SJCRH30 (cell line): ENCODE measurements around the gene TGFBR3L. TPM values are rescaled to one million over a fixed set of nuclear protein-coding genes. Genes with fewer than 3 reads are reported as not detected.
"Not testable (repeated sequence)": the region's sequence is repeated elsewhere in the genome, so short reads cannot be mapped to it uniquely, and the experiment has no call there.

Experiments
- DNase-seq, 2 experiments: peaks; one replicate each; pipeline ENCODE4 v3.0.0-alpha.2; 2015 to 2020
- H3K27ac ChIP-seq: fragments of 250-450 bp; sonication (Bioruptor Pico); 2 replicates; pipeline ENCODE4 v1.5.1; 2020; ENCODE audit warnings: mild to moderate bottlenecking, moderate library complexity
- H3K27me3 ChIP-seq: fragments of 250-450 bp; sonication (Bioruptor Pico); 2 replicates; pipeline ENCODE4 v1.5.1; 2020; ENCODE audit warnings: mild to moderate bottlenecking, moderate library complexity
- H3K36me3 ChIP-seq: fragments of 250-450 bp; sonication (Bioruptor Pico); 2 replicates; pipeline ENCODE4 v1.5.1; 2020; ENCODE audit warnings: mild to moderate bottlenecking, moderate library complexity
- H3K4me1 ChIP-seq: fragments of 250-450 bp; sonication (Bioruptor Pico); 2 replicates; pipeline ENCODE4 v1.5.1; 2020; ENCODE audit warnings: mild to moderate bottlenecking, moderate library complexity
- H3K4me3 ChIP-seq: fragments of 250-450 bp; sonication (Bioruptor Pico); 2 replicates; pipeline ENCODE4 v1.5.1; 2020; ENCODE audit warnings: mild to moderate bottlenecking, moderate library complexity
- H3K9me3 ChIP-seq: fragments of 250-450 bp; sonication (Bioruptor Pico); replicated peaks from 2 replicates; pipeline ENCODE4 v1.5.1; 2020; ENCODE audit warnings: mild to moderate bottlenecking, moderate library complexity
- total RNA-seq: library from RNA; depleted of rRNA; stranded (reverse); fragments of >200 nt; shearing (Covaris generic); gene quantifications from 2 replicates; pipeline ENCODE4 v1.2.3, GENCODE V29; 2014

Gene TGFBR3L
- total RNA-seq, 1 experiment from 2014 or later: not detected

GRCh38 chr19:7893362-7894101, 21.1 kb upstream of the TGFBR3L start:
- not testable (repeated sequence) for H3K36me3 ChIP-seq, H3K4me3 ChIP-seq, H3K27me3 ChIP-seq, H3K9me3 ChIP-seq, H3K4me1 ChIP-seq, H3K27ac ChIP-seq, DNase-seq

- Histone ChIP-seq H3K36me3 (no peaks in the 10 kb centered on the region), H3K4me3 (no peak overlapping the region), H3K27ac (no peak overlapping the region), H3K27me3 (no peaks in the 10 kb centered on the region), H3K4me1 (no peaks in the 10 kb centered on the region), H3K9me3 (no peaks in the 10 kb centered on the region)
- DNase-seq: peak; percentile 31
Measured at GRCh38 chr19:7894612-7895309, 19.9 kb upstream of the TGFBR3L start.

- Histone ChIP-seq H3K27ac (no peak overlapping the region), H3K4me1 (no peaks in the 10 kb centered on the region), H3K27me3 (no peaks in the 10 kb centered on the region), H3K9me3 (no peaks in the 10 kb centered on the region), H3K4me3 (no peak overlapping the region), H3K36me3 (no peaks in the 10 kb centered on the region)
- DNase-seq: no peak
Measured at GRCh38 chr19:7895565-7895964, 19.1 kb upstream of the TGFBR3L start.

- H3K36me3 ChIP-seq: no peaks in the 10 kb centered on the region
- no peak overlapping the region for H3K4me3 ChIP-seq
- no peaks in the 10 kb centered on the region for H3K27me3 ChIP-seq
- H3K9me3 ChIP-seq: no peaks in the 10 kb centered on the region
- DNase-seq: no peak
- H3K27ac ChIP-seq: no peak overlapping the region
- no peaks in the 10 kb centered on the region for H3K4me1 ChIP-seq
Measured at GRCh38 chr19:7897292-7897691, 17.3 kb upstream of the TGFBR3L start.

DNA sequence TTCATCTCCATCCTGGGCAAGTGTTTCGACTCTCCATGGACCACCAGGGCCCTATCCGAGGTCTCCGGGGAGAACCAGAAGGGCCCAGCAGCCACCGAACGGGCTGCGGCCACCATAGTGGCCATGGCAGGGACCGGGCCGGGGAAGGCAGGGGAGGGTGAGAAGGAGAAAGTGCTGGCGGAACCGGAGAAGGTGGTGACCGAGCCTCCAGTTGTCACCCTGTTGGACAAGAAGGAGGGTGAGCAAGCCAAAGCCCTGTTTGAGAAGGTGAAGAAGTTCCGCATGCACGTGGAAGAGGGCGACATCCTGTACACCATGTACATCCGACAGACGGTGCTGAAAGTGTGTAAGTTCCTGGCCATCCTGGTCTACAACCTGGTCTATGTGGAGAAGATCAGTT, 15.7 kb upstream of the TGFBR3L start:
- Histone ChIP-seq H3K9me3 (no peaks in the 10 kb centered on the region), H3K4me3 (no peak overlapping the region), H3K27me3 (no peaks in the 10 kb centered on the region), H3K27ac (no peak overlapping the region), H3K4me1 (no peaks in the 10 kb centered on the region; the same call in 1 of the 2 replicates), H3K36me3 (no peaks in the 10 kb centered on the region)
- no peak for DNase-seq

DNA sequence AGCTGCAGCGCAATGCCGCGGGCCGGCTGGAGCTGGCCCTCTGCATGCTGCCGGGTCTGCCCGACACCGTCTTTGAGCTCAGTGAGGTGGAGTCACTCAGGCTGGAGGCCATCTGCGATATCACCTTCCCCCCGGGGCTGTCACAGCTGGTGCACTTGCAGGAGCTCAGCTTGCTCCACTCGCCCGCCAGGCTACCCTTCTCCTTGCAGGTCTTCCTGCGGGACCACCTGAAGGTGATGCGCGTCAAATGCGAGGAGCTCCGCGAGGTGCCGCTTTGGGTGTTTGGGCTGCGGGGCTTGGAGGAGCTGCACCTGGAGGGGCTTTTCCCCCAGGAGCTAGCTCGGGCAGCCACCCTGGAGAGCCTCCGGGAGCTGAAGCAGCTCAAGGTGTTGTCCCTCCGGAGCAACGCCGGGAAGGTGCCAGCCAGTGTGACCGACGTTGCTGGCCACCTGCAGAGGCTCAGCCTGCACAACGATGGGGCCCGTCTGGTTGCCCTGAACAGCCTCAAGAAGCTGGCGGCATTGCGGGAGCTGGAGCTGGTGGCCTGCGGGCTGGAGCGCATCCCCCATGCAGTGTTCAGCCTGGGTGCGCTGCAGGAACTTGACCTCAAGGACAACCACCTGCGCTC, 14.8 kb upstream of the TGFBR3L start:
- DNase-seq: no peak
- no peaks in the 10 kb centered on the region for H3K9me3 ChIP-seq
- no peaks in the 10 kb centered on the region; the same call in 1 of the 2 replicates for H3K4me1 ChIP-seq
- H3K36me3 ChIP-seq: no peaks in the 10 kb centered on the region
- no peak overlapping the region for H3K4me3 ChIP-seq
- no peak overlapping the region for H3K27ac ChIP-seq
- H3K27me3 ChIP-seq: no peaks in the 10 kb centered on the region

- Histone ChIP-seq H3K36me3 (no peaks in the 10 kb centered on the region), H3K27ac (no peak overlapping the region), H3K27me3 (no peaks in the 10 kb centered on the region), H3K9me3 (no peaks in the 10 kb centered on the region), H3K4me3 (no peak overlapping the region), H3K4me1 (no peaks in the 10 kb centered on the region; the same call in 1 of the 2 replicates)
- no peak for DNase-seq
Measured at GRCh38 chr19:7900401-7900870, 14.2 kb upstream of the TGFBR3L start.

DNA sequence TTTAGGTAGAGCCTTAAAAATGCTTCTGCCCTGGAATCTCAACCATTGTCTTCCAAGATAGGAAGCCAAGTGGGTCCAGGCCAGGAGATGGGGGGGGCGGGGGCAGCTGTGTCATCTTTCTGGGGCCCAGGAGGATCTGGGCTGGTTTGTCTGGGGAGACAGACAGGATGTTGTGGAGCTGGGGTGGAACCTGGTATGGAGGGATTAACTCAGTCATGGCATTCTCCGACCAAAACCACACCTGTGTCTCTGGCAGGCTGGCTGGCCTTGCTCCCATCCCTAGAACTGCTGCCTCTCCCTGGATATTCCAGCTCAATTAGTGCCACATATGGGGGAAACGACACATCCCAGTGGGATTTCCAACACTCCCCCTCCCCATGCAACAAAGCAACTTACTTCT, 13.7 kb upstream of the TGFBR3L start:
- H3K27me3 ChIP-seq: no peaks in the 10 kb centered on the region
- no peaks in the 10 kb centered on the region; the same call in 1 of the 2 replicates for H3K4me1 ChIP-seq
- H3K27ac ChIP-seq: no peak overlapping the region
- DNase-seq: no peak
- H3K4me3 ChIP-seq: no peak overlapping the region
- no peaks in the 10 kb centered on the region for H3K9me3 ChIP-seq
- no peaks in the 10 kb centered on the region for H3K36me3 ChIP-seq

GRCh38 chr19:7901337-7901736, 13.3 kb upstream of the TGFBR3L start:
- Histone ChIP-seq H3K36me3 (no peaks in the 10 kb centered on the region), H3K27ac (no peak overlapping the region), H3K4me3 (no peak overlapping the region), H3K4me1 (no peaks in the 10 kb centered on the region; the same call in 1 of the 2 replicates), H3K27me3 (no peaks in the 10 kb centered on the region), H3K9me3 (no peaks in the 10 kb centered on the region)
- no peak for DNase-seq

DNA sequence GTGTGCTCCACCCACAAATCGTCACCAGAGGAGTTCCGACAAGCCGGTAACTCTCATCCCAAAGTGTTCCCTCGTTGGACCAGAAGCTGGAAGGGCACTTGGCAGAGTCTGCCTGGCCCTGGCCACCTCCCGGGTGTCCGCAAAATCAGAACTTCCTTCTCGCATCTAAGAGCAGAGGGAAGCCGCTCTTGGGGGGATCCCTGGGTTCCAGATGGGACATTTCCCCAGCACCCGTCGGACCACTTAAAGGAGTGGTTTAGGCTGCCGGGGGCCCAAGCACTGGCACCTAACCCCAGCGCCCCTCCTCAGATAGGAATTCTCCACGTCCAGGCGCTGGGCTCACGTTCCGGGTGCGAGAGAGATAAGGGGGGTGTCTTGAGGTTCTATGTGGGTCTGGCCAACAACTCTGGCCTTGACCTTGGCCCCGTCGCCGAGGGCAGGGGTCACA, 11.8 kb upstream of the TGFBR3L start:
- no peaks in the 10 kb centered on the region for H3K36me3 ChIP-seq
- peak overlapping the region; percentile 77 for H3K4me3 ChIP-seq
- DNase-seq: no peak
- H3K4me1 ChIP-seq: no peaks in the 10 kb centered on the region; the same call in 1 of the 2 replicates
- H3K27ac ChIP-seq: peak overlapping the region; percentile 36; the same call in 1 of the 2 replicates
- no peaks in the 10 kb centered on the region for H3K9me3 ChIP-seq
- no peaks in the 10 kb centered on the region for H3K27me3 ChIP-seq

GRCh38 chr19:7903244-7904073, 11.2 kb upstream of the TGFBR3L start, which contains the start of gene MAP2K7:
TSS of gene MAP2K7 (plus strand) at chr19:7903877. CDS start at chr19:7903945, 68 bp downstream.
- DNase-seq: peak; percentile 99
- Histone ChIP-seq H3K4me1 (no peaks in the 10 kb centered on the region; the same call in 1 of the 2 replicates), H3K4me3 (peak within 1 kb of the TSS; percentile 77), H3K27ac (peak within 1 kb of the TSS; percentile 36), H3K36me3 (no peaks in the 10 kb centered on the region), H3K27me3 (no peaks in the 10 kb centered on the region), H3K9me3 (no peaks in the 10 kb centered on the region)

DNA sequence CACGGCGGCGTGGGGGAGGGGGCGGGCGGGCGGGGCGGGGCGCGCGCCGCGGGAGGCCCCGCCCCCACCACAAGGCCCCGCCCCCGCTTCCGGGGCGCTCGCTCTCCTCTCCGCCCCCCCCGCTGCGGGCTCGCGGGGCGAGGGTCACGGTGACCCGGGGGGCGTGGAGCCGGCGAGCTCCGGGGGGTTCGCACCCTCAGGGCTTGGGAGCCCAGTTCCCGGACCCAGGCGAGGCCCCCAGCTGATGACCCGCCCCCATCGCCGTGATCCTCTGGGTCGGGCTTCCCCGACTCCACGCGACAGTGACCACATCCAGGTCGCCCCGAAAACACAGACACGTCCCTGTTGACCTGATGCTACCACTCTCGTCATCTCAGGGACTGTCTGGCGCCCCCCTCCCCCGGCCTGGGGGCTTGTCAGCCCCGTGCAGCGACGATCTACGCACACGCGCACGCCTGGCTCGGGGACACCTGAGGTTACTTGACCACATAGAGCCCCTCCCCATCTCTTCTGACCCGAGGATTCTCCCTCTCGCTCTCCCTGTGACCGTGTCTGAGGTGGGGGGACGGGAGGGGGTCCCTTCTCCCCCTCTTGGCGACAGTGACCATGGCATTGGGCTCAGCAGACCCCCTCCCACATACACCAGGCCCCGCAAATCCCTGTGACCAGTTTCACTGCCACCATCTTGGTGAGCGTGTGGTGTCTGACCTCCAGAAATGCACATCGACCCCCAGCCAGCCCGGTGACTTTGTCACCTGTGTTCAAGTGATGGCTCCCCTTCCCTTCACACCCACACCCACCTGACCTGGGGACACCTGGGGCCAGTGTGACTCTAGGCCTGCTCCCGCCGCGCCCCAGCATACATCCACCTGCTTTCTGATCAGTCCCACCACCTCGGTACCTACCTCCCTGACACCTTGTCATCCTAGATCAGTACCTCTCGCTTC, 10.3 kb upstream of the TGFBR3L start:
- DNase-seq: no peak
- Histone ChIP-seq H3K36me3 (no peaks in the 10 kb centered on the region), H3K27ac (peak overlapping the region; percentile 20), H3K27me3 (no peaks in the 10 kb centered on the region), H3K4me1 (no peaks in the 10 kb centered on the region; the same call in 1 of the 2 replicates), H3K4me3 (peak overlapping the region; percentile 77), H3K9me3 (no peaks in the 10 kb centered on the region)

- no peak overlapping the region for H3K4me3 ChIP-seq
- no peaks in the 10 kb centered on the region; the same call in 1 of the 2 replicates for H3K4me1 ChIP-seq
- H3K27ac ChIP-seq: no peak overlapping the region
- no peak for DNase-seq
- no peaks in the 10 kb centered on the region for H3K36me3 ChIP-seq
- H3K27me3 ChIP-seq: no peaks in the 10 kb centered on the region
- no peaks in the 10 kb centered on the region for H3K9me3 ChIP-seq
Measured at GRCh38 chr19:7905268-7905667, 9.4 kb upstream of the TGFBR3L start.
